Retinal pigment epithelial cell (primary cell): Measurements from ENCODE around the gene LMTK2.

Experiments used
- DNase-seq: peaks from one replicate; pipeline ENCODE4 v3.0.0-alpha.2; 2010; ENCODE audit warnings: low read depth
- H3K4me3 ChIP-seq: 2 replicates; pipeline ENCODE4 v1.5.1; 2011; ENCODE audit warnings: mild to moderate bottlenecking, low read length, control low read depth, moderate library complexity
- CTCF ChIP-seq: conservative IDR thresholded peaks from 2 replicates; pipeline ENCODE4 v1.5.1; 2011; ENCODE audit warnings: low read depth, low read length, control low read depth, inconsistent platforms

Gene LMTK2

GRCh38 chr7:98203261-98203963, 96.8 kb downstream of the LMTK2 start:
- no peak for DNase-seq
- no peak overlapping the region for H3K4me3 ChIP-seq

DNA sequence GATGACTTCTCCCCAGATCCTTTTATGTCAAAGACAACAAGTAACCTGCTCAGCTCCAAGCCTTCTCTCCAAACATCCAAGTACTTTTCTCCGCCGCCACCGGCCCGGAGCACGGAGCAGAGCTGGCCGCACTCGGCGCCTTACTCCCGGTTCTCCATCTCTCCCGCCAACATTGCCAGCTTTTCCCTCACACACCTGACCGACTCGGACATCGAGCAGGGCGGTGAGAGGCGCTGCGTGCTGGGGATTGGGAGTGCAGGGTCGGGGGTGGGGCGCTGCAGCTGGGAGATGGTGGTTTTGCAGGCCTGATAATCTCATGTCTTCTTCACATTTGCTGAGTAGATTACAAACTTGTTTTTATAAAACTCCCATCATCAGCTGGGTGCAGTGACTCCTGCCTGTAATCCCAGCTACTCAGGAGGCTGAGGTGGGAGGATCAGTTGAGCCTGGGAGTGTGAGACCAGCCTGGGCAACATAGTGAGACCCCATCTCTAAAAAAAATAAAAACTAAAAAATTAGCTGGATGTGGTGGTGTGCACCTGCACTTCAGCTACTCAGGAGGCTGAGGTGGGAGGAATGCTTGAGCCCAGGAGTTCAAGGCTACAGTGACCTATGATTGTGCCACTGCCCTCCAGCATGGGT, 97.4 kb downstream of the LMTK2 start:
- no peak for DNase-seq
- no peak for TF ChIP-seq CTCF
- no peak overlapping the region for H3K4me3 ChIP-seq

More at GRCh38 chr7:98203261-98203963, 96.8 kb downstream of the LMTK2 start:
- TF ChIP-seq CTCF, result no peak

GRCh38 chr7:98204670-98205069, 98.0 kb downstream of the LMTK2 start:
- DNase-seq, result no peak
- no peak overlapping the region for H3K4me3 ChIP-seq
- no peak for TF ChIP-seq CTCF

DNA sequence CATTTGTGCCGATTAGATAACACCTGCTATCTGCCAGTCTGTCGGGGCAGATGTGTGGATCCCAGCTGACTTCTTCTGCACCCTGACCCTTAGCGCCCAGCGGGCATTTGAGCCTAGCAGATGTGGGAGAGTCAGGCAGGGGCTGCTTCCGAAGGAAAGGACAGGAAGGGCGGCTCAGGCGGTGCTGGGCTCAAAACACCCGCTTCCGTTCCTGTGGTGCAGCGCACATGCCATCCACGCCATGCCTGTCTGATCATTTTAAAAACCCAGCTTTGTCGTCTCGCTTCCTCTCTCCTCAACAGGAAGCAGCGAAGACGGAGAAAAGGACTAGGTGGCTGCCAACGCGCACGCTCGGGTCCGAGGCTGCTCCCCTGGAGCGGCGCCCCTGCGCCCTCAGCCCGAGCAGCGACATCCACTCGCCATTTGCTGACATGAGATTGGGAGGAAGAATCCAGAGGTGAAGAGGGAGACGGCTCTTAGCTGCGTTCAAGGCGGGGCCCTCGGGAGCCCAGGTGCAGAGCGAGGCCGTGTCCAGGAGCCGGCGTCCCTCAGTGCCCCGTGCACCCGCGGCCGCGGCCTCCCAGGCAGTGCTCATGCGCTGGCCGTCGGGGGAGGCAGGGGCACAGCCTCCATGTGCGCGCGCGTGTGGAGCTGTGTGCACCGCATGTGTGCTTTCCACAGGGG, 98.6 kb downstream of the LMTK2 start:
- TF ChIP-seq CTCF, result no peak
- no peak for DNase-seq
- no peak overlapping the region for H3K4me3 ChIP-seq

GRCh38 chr7:98206451-98207330, 100.0 kb downstream of the LMTK2 start:
- no peak for DNase-seq
- no peak for TF ChIP-seq CTCF
- no peak overlapping the region for H3K4me3 ChIP-seq

DNA sequence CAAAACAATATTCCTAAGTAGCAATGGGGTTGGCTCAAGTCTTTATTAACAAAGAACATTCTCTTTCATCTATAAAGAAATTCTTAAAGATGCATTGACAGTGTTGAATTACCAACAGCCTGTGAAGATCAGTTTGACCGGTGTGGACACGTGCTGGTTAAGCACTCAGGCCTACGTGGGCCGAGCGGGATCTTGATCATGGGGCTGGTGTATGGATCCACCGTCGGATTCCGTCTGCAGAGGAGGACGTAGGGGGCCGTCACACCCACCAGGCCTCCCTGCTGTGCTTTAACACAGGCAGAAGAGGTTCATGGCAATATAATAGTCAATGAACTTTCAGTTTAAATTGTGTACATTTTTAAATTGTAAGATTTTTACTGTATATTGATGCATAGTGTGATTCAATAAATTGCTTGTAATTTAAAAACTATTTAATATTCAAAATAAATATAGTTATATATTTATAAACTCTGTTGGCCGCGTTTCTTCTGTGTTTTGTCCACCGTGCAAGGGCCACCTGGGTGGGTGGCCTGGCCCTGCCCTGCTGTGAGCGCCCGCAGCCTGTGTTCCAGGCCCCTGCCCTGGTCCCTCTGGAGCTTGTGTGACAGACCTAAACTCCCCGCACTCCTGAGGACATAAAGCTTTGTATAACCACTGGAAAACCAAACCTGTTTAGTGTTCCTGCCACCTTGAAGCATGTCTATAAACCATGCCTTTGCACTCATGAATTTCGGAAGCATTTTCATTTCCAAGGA, 102.7 kb downstream of the LMTK2 start:
- no peak for TF ChIP-seq CTCF

More for the DNA sequence above, 102.7 kb downstream of the LMTK2 start:
- no peak for DNase-seq
- no peak overlapping the region for H3K4me3 ChIP-seq
